Measurements from ENCODE around the gene XAF1.
"Not testable (repeated sequence)": the region's sequence is repeated elsewhere in the genome, so short reads cannot be mapped to it uniquely, and the experiment has no call there.

Gene XAF1, protein sequence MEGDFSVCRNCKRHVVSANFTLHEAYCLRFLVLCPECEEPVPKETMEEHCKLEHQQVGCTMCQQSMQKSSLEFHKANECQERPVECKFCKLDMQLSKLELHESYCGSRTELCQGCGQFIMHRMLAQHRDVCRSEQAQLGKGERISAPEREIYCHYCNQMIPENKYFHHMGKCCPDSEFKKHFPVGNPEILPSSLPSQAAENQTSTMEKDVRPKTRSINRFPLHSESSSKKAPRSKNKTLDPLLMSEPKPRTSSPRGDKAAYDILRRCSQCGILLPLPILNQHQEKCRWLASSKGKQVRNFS

GRCh38 chr17:6755731-6756184, at the start of gene XAF1:
Gene XAF1 (plus strand): TSS chr17:6756046. CDS start chr17:6756079, 33 bp downstream.
- DNase-seq: peak; percentile 24

GRCh38 chr17:6706499-6706898, 49.3 kb upstream of the XAF1 start:
- no peak for DNase-seq

- DNase-seq: no peak
Measured at GRCh38 chr17:6706996-6707395, 48.9 kb upstream of the XAF1 start.

GRCh38 chr17:6708357-6708961, 47.4 kb upstream of the XAF1 start:
- no peak for DNase-seq

- no peak for DNase-seq
Measured at GRCh38 chr17:6710317-6710716, 45.5 kb upstream of the XAF1 start.

DNA sequence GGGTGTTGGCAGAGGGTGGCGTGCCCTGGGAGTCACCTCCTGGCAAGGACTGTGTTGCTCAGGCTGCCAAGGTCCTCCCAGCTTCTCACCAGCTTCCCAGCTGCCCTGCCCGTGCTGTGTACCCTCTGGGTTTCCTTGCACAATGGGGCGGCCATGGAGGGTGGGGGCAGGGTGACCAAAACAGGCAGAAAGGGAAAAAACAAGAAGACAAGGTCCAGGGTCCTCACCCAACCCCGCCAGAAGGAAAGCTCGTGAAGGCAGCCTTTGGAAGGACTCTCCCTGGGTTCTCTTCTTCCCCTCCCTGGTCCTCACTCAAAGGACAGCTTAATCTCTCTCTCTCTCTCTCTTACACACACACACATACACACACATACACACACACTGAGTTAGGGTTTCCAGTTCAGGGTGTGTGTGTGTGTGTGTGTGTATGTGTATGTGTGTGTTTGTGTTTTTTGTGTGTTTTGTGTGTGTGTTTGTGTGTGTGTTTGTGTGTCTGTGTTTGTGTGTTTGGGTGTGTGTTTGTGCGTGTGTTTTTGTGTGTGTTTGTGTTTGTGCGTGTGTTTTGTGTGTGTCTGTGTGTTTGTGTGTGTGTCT, 44.7 kb upstream of the XAF1 start:
- no peak for DNase-seq

- DNase-seq: no peak
Measured at GRCh38 chr17:6711681-6712057, 44.2 kb upstream of the XAF1 start.

DNA sequence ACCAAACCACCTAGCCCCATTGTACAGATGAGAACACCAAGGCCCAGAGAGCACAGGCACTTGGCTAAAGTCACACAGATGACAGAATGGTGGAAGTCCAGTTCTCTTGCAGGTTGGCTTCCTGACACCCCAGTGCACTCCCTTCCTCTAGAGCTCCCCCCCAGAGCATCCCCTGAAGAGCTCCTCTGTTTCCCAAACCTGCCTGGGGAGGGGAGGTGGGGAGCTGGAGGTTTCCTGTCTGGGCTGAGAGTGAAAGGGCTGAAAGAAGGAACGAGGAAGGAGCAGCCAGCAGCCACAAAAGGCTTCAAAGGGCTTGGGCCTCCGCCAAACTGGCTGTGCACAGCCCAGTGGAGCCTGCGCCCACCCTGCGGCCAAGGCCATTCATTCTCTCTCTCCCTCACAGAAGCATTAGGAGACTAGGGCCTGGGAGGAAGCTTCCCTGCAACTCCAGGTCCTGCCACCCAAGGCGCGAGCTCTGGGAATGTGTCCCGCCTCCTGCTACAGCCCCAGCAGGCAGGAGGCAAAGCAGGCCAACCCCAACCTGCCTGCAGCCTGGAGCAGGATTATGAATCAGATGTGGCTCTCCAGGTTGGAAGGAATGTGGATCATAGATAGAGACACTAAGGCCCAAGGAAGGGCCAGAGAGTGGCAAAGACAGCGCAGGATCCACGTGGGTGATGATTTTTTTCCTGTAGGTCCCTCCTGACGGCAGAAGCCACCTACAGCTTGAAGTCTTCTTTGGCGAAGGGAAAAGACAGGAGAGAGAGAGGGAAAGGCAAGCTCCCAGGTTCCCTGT, 43.6 kb upstream of the XAF1 start:
- peak; percentile 31 for DNase-seq

DNA sequence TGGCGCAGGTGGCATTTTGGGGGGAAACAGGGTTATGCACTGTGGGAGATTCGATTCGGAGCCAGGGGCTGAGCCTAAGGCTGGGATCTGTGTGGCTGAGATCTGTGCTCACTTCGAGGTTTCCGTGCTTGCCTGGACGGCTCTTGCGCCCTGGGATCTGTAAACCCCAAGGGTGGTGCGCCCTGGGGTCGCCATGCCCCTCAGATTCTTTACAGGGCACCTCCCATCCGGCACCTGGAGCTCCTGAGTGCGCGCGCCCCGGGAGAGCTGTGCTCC, 43.1 kb upstream of the XAF1 start:
- no peak for DNase-seq

- DNase-seq: peak; percentile 60
Measured at GRCh38 chr17:6713130-6713917, 42.5 kb upstream of the XAF1 start, which contains the start of gene SLC13A5. Gene SLC13A5 (minus strand): TSS chr17:6713369. CDS start chr17:6713333, 36 bp downstream.

- DNase-seq: peak; percentile 40
Measured at GRCh38 chr17:6713918-6714271, 42.0 kb upstream of the XAF1 start.

DNA sequence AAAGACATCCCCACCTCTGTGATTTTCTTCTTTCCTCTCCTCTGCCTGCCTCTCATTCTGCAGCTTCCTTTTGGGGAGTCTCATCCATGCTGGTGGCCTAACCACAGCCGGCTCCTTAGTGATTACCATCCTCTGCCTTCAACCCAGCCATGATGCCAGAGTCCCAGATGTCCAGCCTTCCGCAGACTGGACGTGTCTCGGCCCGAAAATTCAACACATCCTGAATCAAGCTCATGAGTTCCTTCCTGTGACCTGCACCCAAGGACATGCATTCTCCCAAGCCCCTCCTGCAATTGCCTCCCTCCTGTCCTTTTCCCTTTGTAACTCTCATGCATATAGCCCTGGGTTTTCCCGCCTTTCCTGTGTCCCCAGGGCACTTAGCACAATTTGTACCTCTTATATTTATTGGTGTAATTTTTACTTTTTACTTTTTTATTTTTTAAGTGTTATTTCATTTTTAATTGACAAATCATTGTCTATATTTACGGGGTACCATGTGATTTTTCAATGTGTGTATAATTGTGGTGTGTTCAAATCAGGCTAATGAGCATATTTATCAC, 41.5 kb upstream of the XAF1 start:
- no peak for DNase-seq

DNA sequence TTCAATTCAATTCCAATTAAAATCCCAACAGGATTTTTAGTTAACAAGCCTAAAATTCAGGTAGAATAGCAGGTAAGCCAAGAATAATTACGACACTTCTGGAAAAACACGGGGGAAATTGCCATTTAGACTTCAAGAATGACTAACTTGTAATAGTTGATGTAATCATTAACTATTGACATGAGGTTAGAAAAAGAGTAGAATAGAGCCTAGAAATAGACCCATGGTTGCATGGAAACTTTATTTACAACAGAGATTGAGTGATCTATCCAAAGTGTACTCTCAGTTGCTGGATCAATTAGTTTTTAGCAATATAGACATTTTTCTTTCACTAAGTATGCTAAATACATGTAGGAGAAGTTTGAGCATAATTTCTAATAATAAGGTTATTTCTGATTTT, 39.1 kb upstream of the XAF1 start:
- no peak for DNase-seq

- DNase-seq: no peak
Measured at GRCh38 chr17:6721744-6722143, 34.1 kb upstream of the XAF1 start.

GRCh38 chr17:6724009-6724408, 31.8 kb upstream of the XAF1 start:
- no peak for DNase-seq

DNA sequence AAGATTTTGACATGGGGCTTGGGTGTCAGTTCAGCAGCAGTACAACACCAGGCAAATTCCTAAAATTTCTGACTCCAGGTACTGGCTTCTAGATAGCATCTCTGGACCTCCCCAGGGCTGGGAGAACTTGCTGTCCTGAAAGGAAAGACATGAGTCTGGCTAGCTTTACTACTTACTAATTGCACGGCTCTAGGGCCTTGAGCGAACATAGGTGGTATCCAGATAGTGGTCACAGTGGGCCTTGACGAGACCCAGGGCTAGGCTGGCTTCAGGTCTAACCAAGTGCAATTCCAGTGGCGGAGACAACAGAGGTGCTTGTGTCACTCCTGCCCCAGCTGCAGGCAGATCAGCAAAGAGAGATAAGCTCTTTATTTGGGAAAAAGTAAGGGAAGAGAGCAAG, 26.3 kb upstream of the XAF1 start:
- DNase-seq: no peak

- DNase-seq: not testable (repeated sequence)
Measured at GRCh38 chr17:6746665-6747064, 9.2 kb upstream of the XAF1 start.

GRCh38 chr17:6748617-6749016, 7.2 kb upstream of the XAF1 start:
- DNase-seq: no peak

GRCh38 chr17:6749519-6749918, 6.3 kb upstream of the XAF1 start:
- DNase-seq: no peak

GRCh38 chr17:6752068-6752909, 3.6 kb upstream of the XAF1 start:
- DNase-seq: no peak

DNA sequence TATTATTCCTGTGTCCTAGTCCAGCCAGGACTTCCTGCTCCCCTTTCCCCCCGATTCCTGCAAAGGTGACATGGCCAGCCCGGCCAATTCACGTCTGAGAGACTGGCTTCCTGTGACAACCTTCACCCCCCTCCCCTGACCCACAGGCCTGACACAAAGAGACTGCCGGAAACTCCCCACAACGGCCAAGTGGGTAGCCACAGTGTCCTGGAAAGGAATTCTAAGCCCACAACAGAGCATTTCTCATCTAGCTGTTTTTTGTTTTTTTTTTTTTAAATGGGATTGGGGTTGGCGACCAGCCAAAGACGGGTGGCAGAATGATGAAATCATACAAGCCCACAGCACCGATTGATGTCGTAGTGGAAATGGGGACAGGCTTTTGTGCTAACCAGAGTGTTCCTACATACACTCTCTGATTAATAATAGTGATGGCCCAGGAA, 2.8 kb upstream of the XAF1 start:
- DNase-seq: no peak

DNA sequence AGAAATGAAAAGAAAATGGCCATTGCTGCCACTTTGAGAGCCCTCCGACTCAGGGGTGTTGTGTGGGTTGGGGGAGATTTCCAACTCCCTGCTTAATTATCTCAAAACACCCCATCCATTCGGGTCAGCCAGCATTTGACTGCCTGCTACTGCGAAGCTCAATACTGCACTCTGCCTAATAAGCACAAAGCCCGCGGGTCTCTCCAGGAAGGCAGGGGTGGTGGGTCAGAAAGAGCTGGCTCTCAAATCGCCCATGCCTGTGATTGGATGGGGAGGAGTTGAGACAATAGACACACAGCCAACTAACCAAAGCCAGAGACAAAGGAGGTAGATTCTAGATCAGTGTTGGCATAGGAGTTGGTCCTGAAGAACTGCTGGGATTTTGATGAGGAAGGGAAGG, 2.3 kb upstream of the XAF1 start:
- DNase-seq: no peak

Measured in DMS53 (cell line).